ENCODE measurements around the gene H2AZ2.
"Not testable (repeated sequence)": the region's sequence is repeated elsewhere in the genome, so short reads cannot be mapped to it uniquely, and the experiment has no call there.

H2AZ2 gene

DNA sequence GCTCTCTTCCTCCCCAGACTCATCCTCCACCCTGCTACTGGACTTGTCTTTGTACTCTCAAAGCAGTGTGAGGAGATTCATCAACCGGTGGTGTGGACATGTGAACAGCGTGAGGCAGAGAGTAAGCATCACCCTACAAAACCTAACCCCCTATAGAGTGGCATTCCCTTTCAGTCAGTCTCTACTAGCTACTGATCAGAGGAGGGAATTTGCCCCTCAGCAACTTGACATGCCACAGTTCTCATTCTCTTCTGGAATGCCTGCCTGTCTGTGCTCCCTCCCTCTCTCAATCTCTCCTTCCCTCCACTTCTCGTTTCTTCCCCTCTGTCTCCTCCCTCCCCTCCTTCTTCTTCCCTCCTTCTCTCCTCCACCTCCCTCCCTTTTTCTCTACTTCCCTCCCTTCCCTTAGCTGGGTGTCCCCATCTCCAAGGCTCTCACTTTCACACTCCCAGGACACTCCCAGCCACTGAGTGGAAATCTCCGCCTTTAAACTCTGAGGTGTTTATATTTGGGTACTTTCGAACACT, 24.6 kb downstream of the H2AZ2 start:
- DNase-seq (ENCODE audit: extremely low read depth in 1 of 2, low read depth in 1 of 2) = no peak

DNA sequence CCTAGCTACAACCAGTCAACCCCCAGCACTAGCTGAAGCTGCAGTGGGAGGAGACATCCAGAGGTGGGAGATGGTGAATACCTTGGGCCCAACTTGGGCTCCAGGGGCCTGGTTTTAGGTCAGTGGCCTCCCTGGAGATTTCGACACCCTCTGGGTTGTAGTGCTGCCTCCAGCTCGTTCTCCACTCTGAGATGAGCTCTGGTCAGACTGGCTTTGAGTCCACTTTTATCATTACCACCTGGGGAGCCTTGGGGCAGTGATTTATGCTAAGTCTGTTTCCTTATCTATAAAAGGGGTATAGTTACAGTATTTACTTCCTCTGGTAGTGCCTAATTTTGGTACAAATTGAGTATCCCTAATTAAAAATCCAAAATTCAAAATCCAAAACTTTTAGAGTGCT, 28.6 kb downstream of the H2AZ2 start:
- no peak for DNase-seq (ENCODE audit: extremely low read depth in 1 of 2, low read depth in 1 of 2)

DNA sequence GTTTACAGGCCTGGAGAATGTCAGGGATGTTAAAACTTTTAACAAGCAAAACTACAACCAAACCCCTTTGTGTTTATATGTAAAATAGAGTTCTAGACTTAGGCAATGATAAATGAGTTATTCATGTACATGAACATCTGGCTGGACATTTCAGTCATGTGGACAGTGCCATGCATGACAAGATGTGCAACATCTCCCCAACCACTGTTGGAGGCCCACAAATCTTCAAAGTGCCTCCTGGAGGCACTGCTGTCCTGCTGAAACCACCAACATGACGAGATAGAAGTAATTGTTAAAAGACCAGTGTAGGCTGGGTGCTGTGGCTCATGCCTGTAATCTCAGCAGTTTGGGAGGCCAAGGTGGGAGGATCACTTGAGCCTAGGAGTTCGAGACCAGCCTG, 33.0 kb downstream of the H2AZ2 start:
- DNase-seq (ENCODE audit: extremely low read depth in 1 of 2, low read depth in 1 of 2) = no peak

GRCh38 chr7:44811571-44811970, 36.3 kb downstream of the H2AZ2 start:
- DNase-seq (ENCODE audit: extremely low read depth in 1 of 2, low read depth in 1 of 2) = no peak

DNA sequence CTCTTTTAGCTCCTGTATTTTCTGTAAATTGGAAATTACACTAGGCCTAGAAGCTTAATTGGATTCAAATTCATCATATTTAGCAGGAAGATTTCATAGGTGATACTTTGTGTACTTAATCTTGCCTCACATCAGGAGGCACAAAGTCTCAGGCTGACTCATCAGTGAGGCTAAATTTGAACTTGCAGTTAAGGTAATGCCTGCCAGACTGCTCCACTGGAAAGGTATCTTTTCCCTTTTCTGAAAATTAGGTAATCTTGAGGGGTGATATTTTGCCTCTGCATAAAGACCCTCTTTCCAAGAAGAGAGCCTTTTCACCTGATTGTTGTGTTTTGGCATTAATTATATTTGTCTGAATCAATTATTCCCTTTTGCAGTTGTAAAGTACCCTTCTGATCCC, 36.8 kb downstream of the H2AZ2 start:
- no peak for DNase-seq (ENCODE audit: extremely low read depth in 1 of 2, low read depth in 1 of 2)

GRCh38 chr7:44808914-44809393, 38.9 kb downstream of the H2AZ2 start:
- DNase-seq (ENCODE audit: extremely low read depth in 1 of 2, low read depth in 1 of 2) = no peak

GRCh38 chr7:44805950-44806349, 41.9 kb downstream of the H2AZ2 start:
- DNase-seq (ENCODE audit: extremely low read depth in 1 of 2, low read depth in 1 of 2) = no peak

GRCh38 chr7:44803828-44804519, 43.9 kb downstream of the H2AZ2 start:
- not testable (repeated sequence) for DNase-seq (ENCODE audit: extremely low read depth in 1 of 2, low read depth in 1 of 2)

- no peak for DNase-seq (ENCODE audit: extremely low read depth in 1 of 2, low read depth in 1 of 2)
Observed at GRCh38 chr7:44802418-44803025, 45.4 kb downstream of the H2AZ2 start.

DNA sequence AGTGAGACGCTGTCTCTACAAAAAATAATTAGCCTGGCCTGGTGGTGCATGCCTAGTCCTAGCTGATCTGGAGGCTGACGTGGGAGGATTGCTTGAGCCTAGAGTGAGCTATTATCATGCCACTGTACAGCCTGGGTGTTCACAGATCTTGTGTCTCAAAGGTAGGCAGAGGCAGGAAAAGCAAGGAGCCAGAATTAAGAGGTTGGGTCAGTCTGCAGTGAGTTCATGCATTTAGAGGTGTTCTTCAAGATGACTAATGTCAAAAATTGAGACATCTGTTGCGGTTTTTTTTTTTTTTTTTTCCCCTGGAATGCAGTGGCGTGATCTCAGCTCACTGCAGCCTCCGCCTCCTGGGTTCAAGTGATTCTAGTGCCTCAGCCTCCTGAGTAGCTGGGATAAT, 46.0 kb downstream of the H2AZ2 start:
- no peak for DNase-seq (ENCODE audit: extremely low read depth in 1 of 2, low read depth in 1 of 2)

GRCh38 chr7:44799939-44800338, 47.9 kb downstream of the H2AZ2 start:
- DNase-seq (ENCODE audit: extremely low read depth in 1 of 2, low read depth in 1 of 2) = no peak

- no peak for DNase-seq (ENCODE audit: extremely low read depth in 1 of 2, low read depth in 1 of 2)
Observed at GRCh38 chr7:44798649-44799305, 49.1 kb downstream of the H2AZ2 start.

DNA sequence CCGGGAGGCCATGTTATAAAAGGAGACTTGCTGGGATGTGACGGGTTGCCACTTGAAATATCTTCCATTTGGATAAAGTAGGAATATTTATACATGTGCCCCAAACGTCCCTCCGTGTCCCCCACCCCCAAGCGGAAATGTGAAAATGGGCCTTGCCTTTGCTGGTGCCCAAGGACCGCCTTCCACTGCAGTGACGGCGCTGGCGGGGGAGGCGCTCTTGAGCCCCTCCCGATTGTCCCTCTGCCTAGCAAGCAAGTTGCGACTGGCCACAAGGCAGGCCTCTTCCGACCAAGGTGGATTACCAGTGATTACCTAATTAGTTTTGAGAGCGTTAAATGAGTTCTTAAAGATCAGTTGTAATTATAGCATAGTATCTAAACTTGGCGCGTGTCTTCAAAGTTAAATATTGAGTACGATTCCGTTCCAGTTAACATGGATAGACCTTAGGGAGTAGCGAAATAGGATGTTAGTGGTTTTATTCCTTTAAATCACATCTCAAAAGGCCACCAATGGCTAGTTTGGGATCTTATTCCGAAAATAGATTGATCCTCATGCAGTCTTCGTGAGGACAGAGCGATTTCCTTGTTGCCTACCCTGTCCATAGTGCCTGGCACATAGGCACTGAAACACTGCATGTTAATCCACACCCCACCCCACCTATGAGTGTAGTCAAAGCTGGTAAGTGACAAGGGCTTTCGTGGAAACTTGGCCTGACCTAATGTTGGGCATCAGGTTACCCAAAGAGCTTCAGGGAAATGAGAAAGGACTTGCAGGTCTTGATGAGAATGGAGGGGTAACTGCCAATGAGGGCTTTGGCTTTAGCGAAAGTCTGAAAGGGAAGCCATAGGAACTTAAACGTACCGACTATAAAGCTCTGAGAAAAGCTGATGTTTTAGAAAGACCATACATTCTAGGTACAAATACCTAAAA, 50.3 kb downstream of the H2AZ2 start:
- DNase-seq (ENCODE audit: extremely low read depth in 1 of 2, low read depth in 1 of 2) = peak; percentile 67 to 68

- DNase-seq (ENCODE audit: extremely low read depth in 1 of 2, low read depth in 1 of 2) = peak; percentile 96 to 98
Observed at GRCh38 chr7:44796504-44797328, 51.2 kb downstream of the H2AZ2 start, which contains the start of gene PPIA. PPIA (plus strand) TSS chr7:44796681; CDS start chr7:44796725, 44 bp downstream.

DNA sequence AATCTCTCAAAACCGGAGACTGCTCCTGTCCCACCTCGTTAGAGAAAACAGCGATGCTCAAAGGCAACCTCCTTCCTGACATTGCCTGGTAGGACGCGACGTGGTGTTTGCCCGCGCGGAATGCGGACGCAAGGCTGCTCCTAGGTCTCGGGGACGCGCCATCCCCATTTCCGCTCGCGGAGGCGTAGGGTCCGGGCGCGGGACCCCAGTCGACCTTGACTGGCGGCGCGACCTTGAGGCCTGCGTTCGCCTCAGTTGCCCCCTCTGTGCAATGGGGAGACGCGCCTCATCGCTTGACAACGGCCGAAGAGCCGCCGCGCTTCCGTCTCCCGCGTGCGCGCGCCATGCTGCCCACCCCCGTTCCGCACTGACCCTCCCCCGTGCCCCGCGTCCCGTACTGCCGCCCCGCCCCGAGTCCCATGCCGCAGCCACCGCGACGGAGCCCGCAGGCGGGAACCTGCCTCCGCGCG, 51.8 kb downstream of the H2AZ2 start:
- no peak for DNase-seq (ENCODE audit: extremely low read depth in 1 of 2, low read depth in 1 of 2)

DNA sequence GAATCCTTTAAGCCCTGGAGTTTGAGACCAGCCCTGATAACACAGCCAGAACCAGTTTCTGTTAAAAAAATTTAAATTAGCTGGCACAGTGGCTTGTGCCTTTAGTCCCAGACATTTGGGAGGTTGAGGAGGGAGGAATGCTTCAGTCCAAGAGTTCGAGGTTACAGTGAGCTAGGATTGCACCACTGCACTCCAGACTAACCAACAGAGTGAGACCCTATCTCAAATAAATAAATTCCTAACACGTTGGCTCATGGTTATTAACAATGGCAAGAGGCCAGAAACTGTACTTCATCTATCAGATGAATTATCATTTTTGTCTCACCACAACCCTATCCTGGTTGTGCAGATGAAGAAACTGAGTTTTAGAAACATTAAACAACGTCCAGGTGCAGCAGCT, 53.6 kb downstream of the H2AZ2 start:
- DNase-seq (ENCODE audit: extremely low read depth in 1 of 2, low read depth in 1 of 2) = no peak

GRCh38 chr7:44793919-44794318, 54.0 kb downstream of the H2AZ2 start:
- no peak for DNase-seq (ENCODE audit: extremely low read depth in 1 of 2, low read depth in 1 of 2)

- DNase-seq (ENCODE audit: extremely low read depth in 1 of 2, low read depth in 1 of 2) = no peak
Observed at GRCh38 chr7:44791278-44792219, 56.3 kb downstream of the H2AZ2 start.

- DNase-seq (ENCODE audit: extremely low read depth in 1 of 2, low read depth in 1 of 2) = no peak
Observed at GRCh38 chr7:44789990-44790389, 57.9 kb downstream of the H2AZ2 start.

All from stimulated activated CD8-positive, alpha-beta memory T cell treated with anti-CD3 and anti-CD28 coated beads, Interleukin-7, amount 100 ng/mL, for 48 hours (primary cell).